A673 (cell line): ENCODE results near the gene TRNP1. TPM values are rescaled to one million over a fixed set of nuclear protein-coding genes. Genes with fewer than 3 reads are reported as not detected.
"Not testable (repeated sequence)": the region's sequence is repeated elsewhere in the genome, so short reads cannot be mapped to it uniquely, and the experiment has no call there.

Experiments used
- BruUV-seq: library from RNA; stranded (reverse); fragments of 400-500 nt; replicated peaks from 2 replicates; lab custom pipeline; 2021; lab: Mats Ljungman, UMichigan
- CTCF ChIA-PET: fragments of 300-600 bp; sonication (Branson Sonifier 250); formaldehyde crosslinking; loops from one replicate; lab custom pipeline; 2022; ENCODE audit warnings: antibody characterized with exemption; lab: Charles Lee
- POLR2A ChIA-PET: fragments of 300-600 bp; sonication (Branson Sonifier 250); formaldehyde crosslinking; loops from one replicate; lab custom pipeline; 2022; ENCODE audit warnings: antibody characterized with exemption; ENCODE audit not compliant: low non-redundant PET; lab: Charles Lee
- DNase-seq: peaks from one replicate; pipeline ENCODE4 v3.0.0-alpha.2; 2015; ENCODE audit warnings: low spot score
- H3K27ac ChIP-seq: fragments of 200-600 bp; sonication (generic); 2 replicates; pipeline ENCODE4 v1.5.1; 2016; ENCODE audit warnings: mixed run types, low read depth, mild to moderate bottlenecking, mixed read lengths, antibody characterized with exemption, low read length; ENCODE audit not compliant: poor library complexity, severe bottlenecking
- H3K27me3 ChIP-seq: fragments of 200-600 bp; sonication (generic); replicated peaks from 2 replicates; pipeline ENCODE4 v1.6.1; 2017; ENCODE audit warnings: mixed run types, low read depth, mild to moderate bottlenecking, mixed read lengths, antibody characterized with exemption, low read length; ENCODE audit not compliant: insufficient read depth, poor library complexity
- H3K36me3 ChIP-seq: fragments of 200-600 bp; sonication (generic); 2 replicates; pipeline ENCODE4 v1.6.1; 2016; ENCODE audit warnings: mixed run types, mild to moderate bottlenecking, mixed read lengths, antibody characterized with exemption, low read length; ENCODE audit not compliant: insufficient read depth, poor library complexity, severe bottlenecking
- H3K4me1 ChIP-seq: fragments of 200-600 bp; sonication (generic); 2 replicates; pipeline ENCODE4 v1.6.1; 2017; ENCODE audit warnings: mixed run types, mild to moderate bottlenecking, mixed read lengths, antibody characterized with exemption, low read length; ENCODE audit not compliant: insufficient read depth, poor library complexity, severe bottlenecking
- H3K4me3 ChIP-seq: fragments of 200-600 bp; sonication (generic); 2 replicates; pipeline ENCODE4 v1.5.1; 2016; ENCODE audit warnings: low read depth, mixed run types, mild to moderate bottlenecking, mixed read lengths, low read length; ENCODE audit not compliant: poor library complexity, severe bottlenecking
- H3K9me3 ChIP-seq: fragments of 200-600 bp; sonication (generic); 2 replicates; pipeline ENCODE4 v1.6.1; 2016; ENCODE audit warnings: mixed run types, low read depth, mild to moderate bottlenecking, mixed read lengths, antibody characterized with exemption, low read length; ENCODE audit not compliant: poor library complexity, severe bottlenecking
- CTCF ChIP-seq: fragments of 300-800, 200-600 bp; sonication (generic); conservative IDR thresholded peaks from 2 replicates; pipeline ENCODE4 v1.5.1; 2017; ENCODE audit warnings: low read depth, mild to moderate bottlenecking, antibody characterized with exemption, low read length, moderate library complexity, mixed read lengths
- EZH2 ChIP-seq: fragments of 200-600 bp; sonication (generic); IDR thresholded peaks from 2 replicates; pipeline ENCODE4 v1.6.1; 2017; ENCODE audit warnings: borderline replicate concordance, low read depth, mild to moderate bottlenecking, mixed read lengths, antibody characterized with exemption, low read length; ENCODE audit not compliant: poor library complexity, severe bottlenecking
- intact Hi-C: fragments of 100-400 bp; cut with micrococcal nuclease; formaldehyde crosslinking; loops from one replicate; pipeline ENCODE4 v1.10.0; 2022; ENCODE audit not compliant: unreplicated experiment
- total RNA-seq: library from RNA; stranded (reverse); gene quantifications from 2 replicates; pipeline ENCODE4 v1.2.3, GENCODE V29; 2021

Gene TRNP1
- total RNA-seq, 1 experiment from 2014 or later, result 1.0 TPM

DNA sequence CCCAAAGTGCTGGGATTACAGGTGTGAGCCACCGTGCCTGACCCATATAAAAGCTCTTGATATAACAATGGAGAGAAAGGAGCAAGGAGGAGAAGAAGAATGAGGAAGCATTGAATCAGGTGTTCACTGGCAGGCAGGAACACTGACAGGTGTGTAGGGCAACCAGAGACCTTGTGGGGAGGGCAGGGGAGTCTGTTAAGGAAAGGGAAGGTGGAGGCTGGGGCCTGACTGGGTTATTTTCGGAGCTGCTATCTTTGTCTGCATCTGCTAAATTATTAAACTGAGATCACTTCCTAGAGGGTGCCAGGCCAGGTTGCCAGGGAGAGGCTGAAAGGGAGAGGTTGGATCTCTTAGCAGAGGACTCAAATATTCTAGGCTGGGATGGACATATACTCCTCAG lies 6.8 kb upstream of the TRNP1 start:
- ChIA-PET POLR2A (interaction anchor here (0.5 kb wide), 1 partner anchor 127 kb away, joined by 6 read pairs; no protein-coding TSS in a partner anchor), CTCF (no interaction called here)
- H3K36me3 ChIP-seq, result no peaks in the 10 kb centered on the region
- TF ChIP-seq EZH2 (no peak), CTCF (no peak)
- no peak for DNase-seq
- H3K4me1 ChIP-seq, result no peaks in the 10 kb centered on the region
- BruUV-seq, result no TSS peak
- no peaks in the 10 kb centered on the region for H3K9me3 ChIP-seq
- no peak overlapping the region for H3K4me3 ChIP-seq
- H3K27ac ChIP-seq, result no peak overlapping the region
- intact Hi-C loops, result no loop called here
- no peaks in the 10 kb centered on the region for H3K27me3 ChIP-seq

DNA sequence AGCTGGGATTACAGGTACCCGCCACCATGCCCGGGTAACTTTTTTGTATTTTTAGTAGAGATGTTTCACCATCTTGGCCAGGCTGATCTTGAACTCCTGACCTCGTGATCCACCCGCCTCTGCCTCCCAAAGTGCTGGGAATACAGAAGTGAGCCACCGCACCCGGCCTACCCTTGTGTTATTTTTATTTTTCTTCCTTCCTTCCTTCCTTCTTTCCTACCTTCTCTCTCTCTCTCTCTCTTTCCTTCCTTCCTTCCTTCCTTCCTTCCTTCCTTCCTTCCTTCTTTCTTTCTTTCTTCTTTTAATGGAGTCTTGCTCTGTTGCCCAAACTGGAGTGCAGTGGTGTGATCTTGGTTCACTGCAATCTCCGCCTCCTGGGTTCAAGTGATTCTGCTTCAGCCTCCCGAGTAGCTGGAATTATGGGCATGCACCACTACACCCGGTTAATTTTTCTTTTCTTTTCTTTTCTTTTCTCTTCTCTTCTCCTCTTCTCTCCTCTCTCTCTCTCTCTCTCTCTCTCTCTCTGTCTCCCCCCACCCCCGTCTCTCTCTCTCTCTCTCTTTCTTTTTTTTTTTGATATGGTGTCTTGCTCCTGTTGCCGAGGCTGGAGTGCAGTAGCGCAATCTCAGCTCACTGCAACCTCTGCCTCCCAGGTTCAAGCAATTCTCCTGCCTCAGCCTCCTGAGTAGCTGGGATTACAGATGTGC lies 3.9 kb upstream of the TRNP1 start:
- BruUV-seq, H3K4me1 ChIP-seq: not testable (repeated sequence)

DNA sequence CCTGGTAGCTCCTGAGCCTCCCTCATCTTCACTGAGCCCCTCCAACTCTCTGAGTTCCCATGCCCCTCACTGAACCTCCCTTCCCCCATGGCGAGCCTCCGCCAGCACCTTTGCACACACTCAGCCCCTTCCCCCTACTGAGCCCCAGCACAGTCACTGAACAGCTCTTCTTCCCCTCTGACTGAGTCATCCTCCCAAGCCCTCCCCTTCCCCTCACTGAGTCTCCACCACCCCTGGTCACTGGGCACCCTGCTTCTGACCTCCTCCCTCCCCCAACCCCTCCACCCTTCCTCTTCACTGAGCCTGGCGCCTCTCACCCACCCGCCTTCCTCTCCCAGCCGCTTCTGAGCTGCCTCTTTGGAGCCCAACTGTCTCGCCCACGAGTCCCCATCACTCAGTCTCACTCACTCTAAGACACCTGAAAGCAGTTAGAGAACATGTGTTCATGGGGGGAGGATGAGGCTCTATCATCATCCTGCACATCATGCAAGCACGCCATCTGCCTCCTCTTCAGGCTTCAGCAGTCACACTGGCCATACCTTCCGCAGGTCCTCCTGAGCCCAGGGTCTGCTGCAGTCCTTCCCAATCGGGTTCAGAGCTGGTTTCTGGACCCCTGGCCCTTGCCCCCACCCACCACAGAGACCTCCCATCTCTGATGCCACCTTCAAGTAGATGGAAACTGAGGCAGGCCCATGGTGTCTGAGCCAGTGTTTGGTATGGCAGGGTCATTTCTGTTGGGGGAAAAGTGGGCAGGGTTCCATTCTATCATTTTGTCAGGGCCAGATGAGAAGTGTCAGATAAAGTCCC lies 2.0 kb upstream of the TRNP1 start:
- peaks cover 16% of the 10 kb centered on the region for H3K27me3 ChIP-seq
- intact Hi-C loops, result no loop called here
- ChIA-PET CTCF (no interaction called here), POLR2A (no interaction called here)
- DNase-seq, result no peak
- H3K9me3 ChIP-seq, result no peaks in the 10 kb centered on the region
- no peak overlapping the region for H3K4me3 ChIP-seq
- BruUV-seq, result no TSS peak
- H3K36me3 ChIP-seq, result no peaks in the 10 kb centered on the region
- peaks cover 5% of the 10 kb centered on the region for H3K4me1 ChIP-seq
- no peak overlapping the region for H3K27ac ChIP-seq
- no peak for TF ChIP-seq CTCF
- no peak for TF ChIP-seq EZH2

More for the DNA sequence above, 3.9 kb upstream of the TRNP1 start:
- POLR2A ChIA-PET, DNase-seq, H3K36me3 ChIP-seq, intact Hi-C loops, H3K4me3 ChIP-seq, H3K27me3 ChIP-seq, H3K27ac ChIP-seq, H3K9me3 ChIP-seq: not testable (repeated sequence)
- CTCF ChIA-PET, result interaction anchor here (0.6 kb wide), 1 partner anchor 54 kb away, joined by 3 read pairs; no protein-coding TSS in a partner anchor
